H1 (cell line): ENCODE data around the gene ASCL5. TPM values are rescaled to one million over a fixed set of nuclear protein-coding genes. Genes with fewer than 3 reads are reported as not detected.

Experiments
- CTCF ChIA-PET: fragments of 300-600 bp; sonication (Branson Sonifier 250); formaldehyde crosslinking; loops from one replicate; lab custom pipeline; 2021; ENCODE audit not compliant: partially characterized antibody; lab: Charles Lee
- POLR2A ChIA-PET: fragments of 300-600 bp; sonication (Branson Sonifier 250); formaldehyde crosslinking; loops from one replicate; lab custom pipeline; 2021; ENCODE audit warnings: inconsistent platforms; ENCODE audit not compliant: partially characterized antibody; lab: Charles Lee
- DNase-seq, 2 experiments: peaks; one replicate each; pipeline versions ENCODE4 v3.0.0 to v3.0.0-alpha.2; 2010 to 2022; ENCODE audit warnings: low spot score in 2 of 2, low read depth in 1 of 2, mixed read lengths in 1 of 2
- FAIRE-seq: peaks from 2 replicates; lab custom pipeline; 2011; peaks lifted over from hg19 to GRCh38; lab: Jason Lieb, UNC
- H2AFZ ChIP-seq: 2 replicates; pipeline ENCODE4 v1.8.1; 2012; ENCODE audit warnings: low read length, inconsistent platforms
- H2AK5ac ChIP-seq: 2 replicates; pipeline ENCODE4 v1.6.1; 2013; ENCODE audit warnings: low read depth, low read length
- H2BK120ac ChIP-seq: replicated peaks from 2 replicates; pipeline ENCODE3; 2013; ENCODE audit warnings: low read depth, low read length, inconsistent platforms
- H2BK12ac ChIP-seq: 2 replicates; pipeline ENCODE4 v1.6.1; 2013; ENCODE audit warnings: low read depth, low read length
- H2BK15ac ChIP-seq: 2 replicates; pipeline ENCODE4 v1.6.1; 2013; ENCODE audit warnings: low read length
- H2BK20ac ChIP-seq: 2 replicates; pipeline ENCODE4 v1.6.1; 2013; ENCODE audit warnings: low read length
- H2BK5ac ChIP-seq: 2 replicates; pipeline ENCODE4 v1.6.1; 2013; ENCODE audit warnings: low read depth, low read length
- H3K14ac ChIP-seq: 2 replicates; pipeline ENCODE4 v1.6.1; 2013; ENCODE audit warnings: inconsistent platforms; ENCODE audit not compliant: insufficient read length
- H3K18ac ChIP-seq: 2 replicates; pipeline ENCODE4 v1.6.1; 2013; ENCODE audit warnings: low read length; ENCODE audit errors: extremely low read depth
- H3K23ac ChIP-seq: 2 replicates; pipeline ENCODE4 v1.6.1; 2013; ENCODE audit warnings: inconsistent platforms; ENCODE audit not compliant: insufficient read length
- H3K23me2 ChIP-seq: 2 replicates; pipeline ENCODE4 v1.6.1; 2013; ENCODE audit warnings: low read depth, low read length
- H3K27ac ChIP-seq: 2 replicates; pipeline ENCODE4 v1.6.1; 2011; ENCODE audit warnings: low read depth, low read length, inconsistent platforms
- H3K27me3 ChIP-seq, 4 experiments: replicated peaks in 1 of 4; 1 replicate in 1 of 4; 2 replicates in 3 of 4; pipeline versions ENCODE4 v1.6.1 to v1.8.1; 2011 to 2013; ENCODE audit warnings: low read length in 3 of 4, mild to moderate bottlenecking in 3 of 4, inconsistent platforms in 2 of 4, mixed read lengths in 2 of 4, moderate library complexity in 1 of 4; ENCODE audit not compliant: control insufficient read depth in 3 of 4, insufficient read depth in 3 of 4; ENCODE audit errors: extremely low read depth in 1 of 4
- H3K36me3 ChIP-seq, 4 experiments: 2 replicates each; pipeline versions ENCODE4 v1.6.1 to v1.8.1; 2011 to 2013; ENCODE audit warnings: mild to moderate bottlenecking in 4 of 4, low read length in 3 of 4, moderate library complexity in 2 of 4, control low read depth in 1 of 4, inconsistent platforms in 1 of 4; ENCODE audit not compliant: insufficient read depth in 4 of 4, control insufficient read depth in 2 of 4
- H3K4ac ChIP-seq: replicated peaks from 2 replicates; pipeline ENCODE3; 2013; ENCODE audit warnings: low read length, low read depth, mixed read lengths, inconsistent platforms; ENCODE audit not compliant: insufficient read length
- H3K4me1 ChIP-seq, 4 experiments: replicated peaks in 1 of 4; 1 replicate in 1 of 4; 2 replicates in 3 of 4; pipeline versions ENCODE4 v1.6.1 to v1.8.1; 2011 to 2013; ENCODE audit warnings: low read length in 3 of 4, inconsistent platforms in 2 of 4, mixed read lengths in 1 of 4; ENCODE audit not compliant: insufficient read depth in 4 of 4, control insufficient read depth in 3 of 4
- H3K4me2 ChIP-seq, 2 experiments: 2 replicates each; pipeline versions ENCODE4 v1.6.1 to v1.8.1; 2011 to 2013; ENCODE audit warnings: low read depth in 2 of 2, low read length in 2 of 2, control low read depth in 1 of 2, inconsistent platforms in 1 of 2, mild to moderate bottlenecking in 1 of 2; ENCODE audit not compliant: insufficient read depth in 1 of 2
- H3K4me3 ChIP-seq, 4 experiments: fragments of 200-600, 300-600 bp in 1 of 4; sonication (generic), shearing (Covaris generic), sonication (Bioruptor Twin) in 1 of 4; 2 replicates each; pipeline versions ENCODE4 v1.5.1 to v1.8.1; 2011 to 2016; ENCODE audit warnings: low read length in 4 of 4, low read depth in 3 of 4, control low read depth in 2 of 4, inconsistent platforms in 2 of 4, mild to moderate bottlenecking in 2 of 4, mixed read lengths in 1 of 4, moderate library complexity in 1 of 4; ENCODE audit not compliant: insufficient read depth in 2 of 4; ENCODE audit errors: extremely low read depth in 1 of 4
- H3K56ac ChIP-seq: replicated peaks from 2 replicates; pipeline ENCODE3; 2013; ENCODE audit warnings: low read depth, mild to moderate bottlenecking, mixed read lengths, low read length, inconsistent platforms; ENCODE audit not compliant: insufficient read length
- H3K79me1 ChIP-seq: 2 replicates; pipeline ENCODE4 v1.6.1; 2013; ENCODE audit warnings: low read depth, low read length, control low read depth
- H3K79me2 ChIP-seq, 2 experiments: 2 replicates each; pipeline versions ENCODE4 v1.6.1 to v1.8.1; 2012 to 2013; ENCODE audit warnings: low read length in 2 of 2, mild to moderate bottlenecking in 2 of 2, inconsistent platforms in 1 of 2; ENCODE audit not compliant: insufficient read depth in 2 of 2, control insufficient read depth in 1 of 2
- H3K9ac ChIP-seq, 4 experiments: replicated peaks in 1 of 4; 1 replicate in 1 of 4; 2 replicates in 3 of 4; pipeline versions ENCODE4 v1.6.1 to v1.8.1; 2011 to 2013; ENCODE audit warnings: low read depth in 3 of 4, low read length in 3 of 4, control low read depth in 2 of 4, mild to moderate bottlenecking in 2 of 4, moderate library complexity in 2 of 4, inconsistent platforms in 1 of 4; ENCODE audit errors: extremely low read depth in 1 of 4
- H3K9me3 ChIP-seq, 2 experiments: 2 replicates each; pipeline versions ENCODE4 v1.6.1 to v1.8.1; 2012 to 2013; ENCODE audit warnings: mild to moderate bottlenecking in 2 of 2, moderate library complexity in 2 of 2, control low read depth in 1 of 2, inconsistent platforms in 1 of 2, low read depth in 1 of 2, low read length in 1 of 2, mixed read lengths in 1 of 2; ENCODE audit not compliant: insufficient read depth in 2 of 2
- H4K20me1 ChIP-seq, 2 experiments: replicated peaks in 1 of 2; 2 replicates each; pipeline versions ENCODE3 to v1.8.1; 2011 to 2013; ENCODE audit warnings: inconsistent platforms in 2 of 2, low read length in 2 of 2, mild to moderate bottlenecking in 1 of 2; ENCODE audit not compliant: insufficient read depth in 2 of 2, control insufficient read depth in 1 of 2
- H4K5ac ChIP-seq: 2 replicates; pipeline ENCODE4 v1.6.1; 2013; ENCODE audit warnings: low read length, low read depth, mixed read lengths, inconsistent platforms; ENCODE audit not compliant: insufficient read length
- H4K8ac ChIP-seq: 2 replicates; pipeline ENCODE4 v1.8.0; 2013; ENCODE audit warnings: mild to moderate bottlenecking, moderate library complexity, low read length, inconsistent platforms; ENCODE audit not compliant: insufficient read depth; ENCODE audit errors: extremely low read depth
- H4K91ac ChIP-seq: replicated peaks from 2 replicates; pipeline ENCODE3; 2013; ENCODE audit warnings: low read length, mixed read lengths, inconsistent platforms; ENCODE audit not compliant: insufficient read length
- BCL11A ChIP-seq, 2 experiments: IDR thresholded peaks; one replicate each; pipeline ENCODE4 v1.6.1; 2011; ENCODE audit warnings: low read depth in 2 of 2, low read length in 2 of 2, mild to moderate bottlenecking in 2 of 2
- KDM1A ChIP-seq: fragments of 200-600, 300-600 bp; sonication (generic); IDR thresholded peaks from 2 replicates; pipeline ENCODE4 v1.7.1; 2016; ENCODE audit warnings: mild to moderate bottlenecking, low read length, borderline replicate concordance
- SIN3A ChIP-seq, 2 experiments: IDR thresholded peaks in 1 of 2; conservative IDR thresholded peaks in 1 of 2; 2 replicates each; pipeline ENCODE4 v1.6.1; 2011 to 2012; ENCODE audit warnings: low read length in 2 of 2, improper control_type of control experiment in 1 of 2, low read depth in 1 of 2, mild to moderate bottlenecking in 1 of 2
- SP4 ChIP-seq: IDR thresholded peaks from 2 replicates; pipeline ENCODE4 v1.6.1; 2012; ENCODE audit warnings: low read length, inconsistent platforms
- SRF ChIP-seq: IDR thresholded peaks from 2 replicates; pipeline ENCODE4 v1.6.1; 2011; ENCODE audit warnings: mild to moderate bottlenecking, low read depth, low read length, moderate library complexity
- SUZ12 ChIP-seq: fragments of 200-600 bp; sonication (generic); IDR thresholded peaks from 2 replicates; pipeline ENCODE4 v1.6.1; 2012; ENCODE audit warnings: mild to moderate bottlenecking, inconsistent platforms, low read length, moderate library complexity, mixed read lengths
- WGBS, 2 experiments: shearing (Covaris generic) in 1 of 2; methylation state at CpG; one replicate each; pipeline versions ENCODE4 v1.1.6 to v1.1.7; 2013 to 2015; ENCODE audit warnings: low lambda C conversion rate in 2 of 2, mixed read lengths in 2 of 2, inconsistent platforms in 1 of 2, low coverage in 1 of 2, missing lambda C conversion rate in 1 of 2; ENCODE audit not compliant: insufficient replicate concordance in 2 of 2, insufficient coverage in 1 of 2, insufficient read length in 1 of 2; ENCODE audit errors: extremely low coverage in 1 of 2, missing lambda C conversion rate in 1 of 2; 5-methylcytosine and 5-hydroxymethylcytosine counted together
- polyA plus RNA-seq, 7 experiments: library from polyadenylated mRNA; depleted of rRNA in 3 of 7; stranded (reverse) in 5 of 7; unstranded in 2 of 7; fragments of >200 nt in 5 of 7; fragments of 200-250 nt in 2 of 7; gene quantifications; 1 replicate in 5 of 7; 2 replicates in 1 of 7; 4 replicates in 1 of 7; pipeline versions ENCODE4 v1.2.1 to v1.2.3, GENCODE V29; 2011 to 2013; ENCODE audit warnings: missing spikeins in 2 of 7, mixed read lengths in 2 of 7
- total RNA-seq: library from RNA; stranded (reverse); fragmentation: NEBNext Ultra II Directional; extraction: Animal tissue kit (Norgen Biotek cat#: 25700); gene quantifications from 2 replicates; pipeline ENCODE4 v1.2.1, GENCODE V29; 2021

Gene ASCL5
- total and polyA plus RNA-seq, 2 of the 8 experiments (the other 6 are each of a cell fraction or from before 2014, with no cell fraction given), result 0.29 to 0.41 TPM

- no peak overlapping the region for H3K27ac ChIP-seq
- H2AFZ ChIP-seq, result no peak overlapping the region
- no peak overlapping the region for H3K56ac ChIP-seq
- no peak overlapping the region for H3K4me2 ChIP-seq
- H4K20me1 ChIP-seq, result no peaks in the 10 kb centered on the region
- no peaks in the 10 kb centered on the region for H3K79me2 ChIP-seq
- H2BK5ac ChIP-seq, result no peak overlapping the region
- H2AK5ac ChIP-seq, result no peak overlapping the region
- no peak overlapping the region for H3K9ac ChIP-seq
- no peaks in the 10 kb centered on the region for H3K79me1 ChIP-seq
- no peak overlapping the region for H3K4ac ChIP-seq
- FAIRE-seq, result no peak
- ChIA-PET POLR2A (interaction anchor here (0.9 kb wide), 1 partner anchor 74 kb away, joined by 3 read pairs; no protein-coding TSS in a partner anchor), CTCF (interaction anchor here (0.7 to 9.1 kb wide), 10 partner anchors 8 to 487 kb away, joined by 3 to 92 read pairs (median 4); no protein-coding TSS in a partner anchor)
- no peak overlapping the region for H4K8ac ChIP-seq
- H3K18ac ChIP-seq, result no peak overlapping the region
- no peak overlapping the region for H2BK20ac ChIP-seq
- H3K14ac ChIP-seq, result no peak overlapping the region
- H3K4me3 ChIP-seq, result no peak overlapping the region
- H3K9me3 ChIP-seq, result no peaks in the 10 kb centered on the region
- no peak overlapping the region for H2BK12ac ChIP-seq
- no peaks in the 10 kb centered on the region for H3K36me3 ChIP-seq
- no peak overlapping the region for H4K5ac ChIP-seq
- H4K91ac ChIP-seq, result no peak overlapping the region
- 0 out of 7 replicates have a peak, but pooled peaks cover 0 to 1% (median 0%) of the 10 kb centered on the region in 4 experiments for H3K27me3 ChIP-seq
- H3K23ac ChIP-seq, result no peak overlapping the region
- H2BK120ac ChIP-seq, result no peak overlapping the region
- 84% methylated on average over 5 of the region's 5 CpGs; no CpG with 5 or more reads in 1 of the 2 experiments for WGBS, 2 experiments
- H3K4me1 ChIP-seq, result peaks cover 0 to 3% (median 0%) of the 10 kb centered on the region in 4 experiments; a peak in 1 of 7 replicates
- DNase-seq, result no peak
- no peaks in the 10 kb centered on the region for H3K23me2 ChIP-seq
- H2BK15ac ChIP-seq, result no peak overlapping the region
- no peak for TF ChIP-seq BCL11A (IDR thresholded peaks at IDR 0.05; ENCODE audit: low read depth in 2 of 2, low read length in 2 of 2)
- no peak for TF ChIP-seq SP4
- TF ChIP-seq SUZ12, result no peak
- no peak for TF ChIP-seq KDM1A
- no peak for TF ChIP-seq SRF
- TF ChIP-seq SIN3A (conservative IDR thresholded peaks at IDR 0.05 in 1 of 2, IDR thresholded peaks at IDR 0.05 in 1 of 2; ENCODE audit: low read depth in 1 of 2, low read length in 2 of 2), result no peak
Measured at GRCh38 chr1:201096041-201096461, 30.9 kb downstream of the ASCL5 start.
